Neural progenitor cell (in vitro differentiated cells): ENCODE measurements around the gene HLA-C. TPM values are rescaled to one million over a fixed set of nuclear protein-coding genes. Genes with fewer than 3 reads are reported as not detected.

Source experiments
- DNase-seq: peaks from one replicate; pipeline ENCODE4 v3.0.0-alpha.2; 2016; ENCODE audit warnings: low spot score
- H2AFZ ChIP-seq: fragments of 200-600 bp; sonication (generic); replicated peaks from 2 replicates; pipeline ENCODE4 v1.6.1; 2016; ENCODE audit warnings: antibody characterized with exemption
- H3F3A ChIP-seq: fragments of 200-600 bp; sonication (generic); 2 replicates; pipeline ENCODE4 v1.6.1; 2016; ENCODE audit warnings: antibody characterized with exemption, low read depth
- H3K27ac ChIP-seq: fragments of 200-600 bp; sonication (generic); 2 replicates; pipeline ENCODE4 v1.5.1; 2016; ENCODE audit warnings: mild to moderate bottlenecking
- H3K27me3 ChIP-seq: fragments of 200-600 bp; sonication (generic); 2 replicates; pipeline ENCODE4 v1.6.1; 2016; ENCODE audit warnings: mild to moderate bottlenecking, moderate library complexity
- H3K36me3 ChIP-seq: fragments of 200-600 bp; sonication (generic); 2 replicates; pipeline ENCODE4 v1.5.1; 2016
- H3K4me1 ChIP-seq: fragments of 200-600 bp; sonication (generic); 2 replicates; pipeline ENCODE4 v1.6.1; 2016; ENCODE audit warnings: mixed run types
- H3K4me2 ChIP-seq: fragments of 200-600 bp; sonication (generic); 2 replicates; pipeline ENCODE4 v1.6.1; 2016
- H3K4me3 ChIP-seq: fragments of 200-600 bp; sonication (generic); 2 replicates; pipeline ENCODE4 v1.5.1; 2016
- H3K79me2 ChIP-seq: fragments of 200-600 bp; sonication (generic); 2 replicates; pipeline ENCODE4 v1.6.1; 2016; ENCODE audit warnings: low read depth
- H3K9ac ChIP-seq: fragments of 200-600 bp; sonication (generic); 2 replicates; pipeline ENCODE4 v1.6.1; 2016
- H3K9me3 ChIP-seq: fragments of 200-600 bp; sonication (generic); 2 replicates; pipeline ENCODE4 v1.5.1; 2016; ENCODE audit warnings: low read depth
- H4K20me1 ChIP-seq: fragments of 200-600 bp; sonication (generic); 2 replicates; pipeline ENCODE4 v1.6.1; 2016; ENCODE audit warnings: low read depth
- H3K27ac Mint-ChIP-seq: 3 replicates; pipeline ENCODE4 v1.8.0; 2021; ENCODE audit warnings: mixed read lengths
- H3K27me3 Mint-ChIP-seq: 2 replicates; pipeline ENCODE4 v1.8.0; 2022; ENCODE audit warnings: low read depth, mild to moderate bottlenecking, inconsistent platforms, moderate library complexity, mixed read lengths; ENCODE audit not compliant: insufficient read depth
- H3K36me3 Mint-ChIP-seq: 3 replicates; pipeline ENCODE4 v1.8.0; 2021; ENCODE audit warnings: mixed read lengths
- H3K4me1 Mint-ChIP-seq: 3 replicates; pipeline ENCODE4 v1.8.0; 2021; ENCODE audit warnings: mixed read lengths
- H3K4me3 Mint-ChIP-seq: 3 replicates; pipeline ENCODE4 v1.8.0; 2021; ENCODE audit warnings: mild to moderate bottlenecking, moderate library complexity, mixed read lengths
- H3K9me3 Mint-ChIP-seq: 3 replicates; pipeline ENCODE4 v1.8.0; 2020; ENCODE audit warnings: mixed read lengths
- CTCF ChIP-seq: fragments of 200-600 bp; sonication (generic); IDR thresholded peaks from 2 replicates; pipeline ENCODE4 v1.5.1; 2017; ENCODE audit warnings: antibody characterized with exemption, mild to moderate bottlenecking
- EZH2 ChIP-seq: fragments of 200-600 bp; sonication (generic); IDR thresholded peaks from 2 replicates; pipeline ENCODE4 v1.6.1; 2017; ENCODE audit warnings: antibody characterized with exemption, mild to moderate bottlenecking, moderate library complexity
- EZH2phosphoT487 ChIP-seq: fragments of 200-600 bp; sonication (generic); IDR thresholded peaks from 2 replicates; pipeline ENCODE4 v1.6.1; 2017; ENCODE audit warnings: antibody characterized with exemption
- total RNA-seq: library from RNA; depleted of rRNA; stranded (reverse); fragments of >200 nt; gene quantifications from 2 replicates; pipeline ENCODE4 v1.2.3, GENCODE V29; 2015; ENCODE audit warnings: low replicate concordance

The HLA-C gene
- total RNA-seq, 1 donor from 2014 or later = 65.2 TPM

- no peak overlapping the region for H3K9ac ChIP-seq
- peak overlapping the region; percentile 84 for H3K4me3 Mint-ChIP-seq
- H3K4me1 Mint-ChIP-seq = peaks cover 13% of the 10 kb centered on the region
- H3K9me3 ChIP-seq = no peaks in the 10 kb centered on the region
- no peaks in the 10 kb centered on the region for H3K36me3 ChIP-seq
- H3K79me2 ChIP-seq = no peaks in the 10 kb centered on the region
- no peaks in the 10 kb centered on the region for H3K9me3 Mint-ChIP-seq
- peaks cover 8% of the 10 kb centered on the region for H3K36me3 Mint-ChIP-seq
- H3K4me1 ChIP-seq = no peaks in the 10 kb centered on the region
- no peak overlapping the region for H3K27ac ChIP-seq
- no peak overlapping the region for H3K27ac Mint-ChIP-seq
- DNase-seq = peak; percentile 71
- H4K20me1 ChIP-seq = no peaks in the 10 kb centered on the region
- H3K4me3 ChIP-seq = peak overlapping the region; percentile 68
- TF ChIP-seq EZH2 = no peak
- no peak for TF ChIP-seq EZH2phosphoT487
- TF ChIP-seq CTCF = no peak
- no peaks in the 10 kb centered on the region for H3F3A ChIP-seq
- H3K27me3 ChIP-seq = peaks cover 13% of the 10 kb centered on the region
- H3K27me3 Mint-ChIP-seq = peaks cover 41% of the 10 kb centered on the region
- peak overlapping the region; percentile 82 for H2AFZ ChIP-seq
- H3K4me2 ChIP-seq = peak overlapping the region; percentile 78
Measured at GRCh38 chr6:31270788-31271640, 878 bp downstream of the HLA-C start.

- H2AFZ ChIP-seq = no peak overlapping the region
- Mint-ChIP-seq H3K4me1 (peaks cover 13% of the 10 kb centered on the region), H3K9me3 (peaks cover 3% of the 10 kb centered on the region), H3K4me3 (peak overlapping the region; percentile 36), H3K27me3 (peaks cover 35% of the 10 kb centered on the region), H3K27ac (no peak overlapping the region), H3K36me3 (peaks cover 8% of the 10 kb centered on the region)
- no peak overlapping the region for H3K27ac ChIP-seq
- no peaks in the 10 kb centered on the region for H4K20me1 ChIP-seq
- H3K79me2 ChIP-seq = no peaks in the 10 kb centered on the region
- H3K9ac ChIP-seq = no peak overlapping the region
- H3K4me1 ChIP-seq = no peaks in the 10 kb centered on the region
- H3K4me2 ChIP-seq = no peak overlapping the region
- no peak overlapping the region for H3K4me3 ChIP-seq
- no peak for DNase-seq
- H3K9me3 ChIP-seq = no peaks in the 10 kb centered on the region
- peaks cover 13% of the 10 kb centered on the region for H3K27me3 ChIP-seq
- TF ChIP-seq EZH2 = no peak
- TF ChIP-seq CTCF = no peak
- no peak for TF ChIP-seq EZH2phosphoT487
- H3K36me3 ChIP-seq = no peaks in the 10 kb centered on the region
- H3F3A ChIP-seq = no peaks in the 10 kb centered on the region
Measured at GRCh38 chr6:31268836-31269235, 3.1 kb downstream of the HLA-C start.

- Histone ChIP-seq H3K79me2 (no peaks in the 10 kb centered on the region), H3K36me3 (no peaks in the 10 kb centered on the region), H3K9ac (no peak overlapping the region), H3K27me3 (peaks cover 10% of the 10 kb centered on the region), H3K9me3 (no peaks in the 10 kb centered on the region), H3K4me2 (no peak overlapping the region), H2AFZ (no peak overlapping the region), H3K4me1 (no peaks in the 10 kb centered on the region), H4K20me1 (no peaks in the 10 kb centered on the region), H3K27ac (no peak overlapping the region), H3F3A (no peaks in the 10 kb centered on the region), H3K4me3 (no peak overlapping the region)
- no peak overlapping the region for H3K27ac Mint-ChIP-seq
- H3K4me3 Mint-ChIP-seq = no peak overlapping the region
- peaks cover 5% of the 10 kb centered on the region for H3K9me3 Mint-ChIP-seq
- TF ChIP-seq CTCF (no peak), EZH2 (no peak), EZH2phosphoT487 (no peak)
- peaks cover 13% of the 10 kb centered on the region for H3K4me1 Mint-ChIP-seq
- H3K27me3 Mint-ChIP-seq = peaks cover 34% of the 10 kb centered on the region
- H3K36me3 Mint-ChIP-seq = peaks cover 8% of the 10 kb centered on the region
- no peak for DNase-seq
Measured at GRCh38 chr6:31268369-31268765, 3.5 kb downstream of the HLA-C start.
